Measurements from ENCODE around the gene AP3D1. TPM values are rescaled to one million over a fixed set of nuclear protein-coding genes. Genes with fewer than 3 reads are reported as not detected.

The AP3D1 gene
- total and polyA plus RNA-seq, 9 of the 15 experiments (the other 6 are each of a cell fraction or from before 2014, with no cell fraction given): 1.2 to 86.1 (median 35.9) TPM

DNA sequence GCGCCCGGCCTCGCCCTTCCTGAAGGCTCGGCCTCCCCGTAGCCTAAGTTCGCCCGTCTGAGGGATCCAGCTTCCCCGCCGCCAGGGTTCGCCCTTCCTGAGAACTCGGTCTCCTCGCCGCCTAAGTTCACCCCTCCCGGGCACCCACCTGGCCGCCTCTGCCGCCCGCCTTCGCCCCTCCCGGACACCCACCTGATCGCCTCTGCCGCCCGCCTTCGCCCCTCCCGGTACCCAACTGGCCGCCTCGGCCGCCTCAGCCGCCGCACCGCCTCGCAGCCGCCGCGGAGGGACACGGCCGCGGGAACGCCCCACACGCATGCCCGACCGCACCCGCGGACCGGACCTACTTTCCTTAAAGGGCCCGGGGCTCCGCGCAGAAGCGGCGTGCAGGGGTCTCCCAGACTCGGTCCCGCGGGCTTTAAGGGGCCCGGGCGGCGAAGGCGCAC, 55.3 kb downstream of the AP3D1 start, which contains the start of gene MOB3A (continued):
- TF ChIP-seq, protein P1, sequence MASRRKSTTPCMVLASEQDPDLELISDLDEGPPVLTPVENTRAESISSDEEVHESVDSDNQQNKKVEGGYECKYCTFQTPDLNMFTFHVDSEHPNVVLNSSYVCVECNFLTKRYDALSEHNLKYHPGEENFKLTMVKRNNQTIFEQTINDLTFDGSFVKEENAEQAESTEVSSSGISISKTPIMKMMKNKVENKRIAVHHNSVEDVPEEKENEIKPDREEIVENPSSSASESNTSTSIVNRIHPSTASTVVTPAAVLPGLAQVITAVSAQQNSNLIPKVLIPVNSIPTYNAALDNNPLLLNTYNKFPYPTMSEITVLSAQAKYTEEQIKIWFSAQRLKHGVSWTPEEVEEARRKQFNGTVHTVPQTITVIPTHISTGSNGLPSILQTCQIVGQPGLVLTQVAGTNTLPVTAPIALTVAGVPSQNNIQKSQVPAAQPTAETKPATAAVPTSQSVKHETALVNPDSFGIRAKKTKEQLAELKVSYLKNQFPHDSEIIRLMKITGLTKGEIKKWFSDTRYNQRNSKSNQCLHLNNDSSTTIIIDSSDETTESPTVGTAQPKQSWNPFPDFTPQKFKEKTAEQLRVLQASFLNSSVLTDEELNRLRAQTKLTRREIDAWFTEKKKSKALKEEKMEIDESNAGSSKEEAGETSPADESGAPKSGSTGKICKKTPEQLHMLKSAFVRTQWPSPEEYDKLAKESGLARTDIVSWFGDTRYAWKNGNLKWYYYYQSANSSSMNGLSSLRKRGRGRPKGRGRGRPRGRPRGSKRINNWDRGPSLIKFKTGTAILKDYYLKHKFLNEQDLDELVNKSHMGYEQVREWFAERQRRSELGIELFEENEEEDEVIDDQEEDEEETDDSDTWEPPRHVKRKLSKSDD (conservative IDR thresholded peaks at IDR 0.05; ENCODE audit: low read length): no peak
- TF ChIP-seq, protein P2, sequence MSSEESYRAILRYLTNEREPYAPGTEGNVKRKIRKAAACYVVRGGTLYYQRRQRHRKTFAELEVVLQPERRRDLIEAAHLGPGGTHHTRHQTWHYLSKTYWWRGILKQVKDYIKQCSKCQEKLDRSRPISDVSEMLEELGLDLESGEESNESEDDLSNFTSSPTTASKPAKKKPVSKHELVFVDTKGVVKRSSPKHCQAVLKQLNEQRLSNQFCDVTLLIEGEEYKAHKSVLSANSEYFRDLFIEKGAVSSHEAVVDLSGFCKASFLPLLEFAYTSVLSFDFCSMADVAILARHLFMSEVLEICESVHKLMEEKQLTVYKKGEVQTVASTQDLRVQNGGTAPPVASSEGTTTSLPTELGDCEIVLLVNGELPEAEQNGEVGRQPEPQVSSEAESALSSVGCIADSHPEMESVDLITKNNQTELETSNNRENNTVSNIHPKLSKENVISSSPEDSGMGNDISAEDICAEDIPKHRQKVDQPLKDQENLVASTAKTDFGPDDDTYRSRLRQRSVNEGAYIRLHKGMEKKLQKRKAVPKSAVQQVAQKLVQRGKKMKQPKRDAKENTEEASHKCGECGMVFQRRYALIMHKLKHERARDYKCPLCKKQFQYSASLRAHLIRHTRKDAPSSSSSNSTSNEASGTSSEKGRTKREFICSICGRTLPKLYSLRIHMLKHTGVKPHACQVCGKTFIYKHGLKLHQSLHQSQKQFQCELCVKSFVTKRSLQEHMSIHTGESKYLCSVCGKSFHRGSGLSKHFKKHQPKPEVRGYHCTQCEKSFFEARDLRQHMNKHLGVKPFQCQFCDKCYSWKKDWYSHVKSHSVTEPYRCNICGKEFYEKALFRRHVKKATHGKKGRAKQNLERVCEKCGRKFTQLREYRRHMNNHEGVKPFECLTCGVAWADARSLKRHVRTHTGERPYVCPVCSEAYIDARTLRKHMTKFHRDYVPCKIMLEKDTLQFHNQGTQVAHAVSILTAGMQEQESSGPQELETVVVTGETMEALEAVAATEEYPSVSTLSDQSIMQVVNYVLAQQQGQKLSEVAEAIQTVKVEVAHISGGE (CRISPR knock-in tag; IDR thresholded peaks at IDR 0.05): 0 out of 6 replicates have a peak, but pooled peaks of 1 of the 3 experiments have one; percentile 17
- TF ChIP-seq TARDBP (IDR thresholded peaks at IDR 0.05) (peak; percentile 69; the same call in 1 of the 2 replicates), NBN (IDR thresholded peaks at IDR 0.05; ENCODE audit: low read depth) (peak; percentile 83; the same call in 1 of the 2 replicates), ATF7 (IDR thresholded peaks at IDR 0.05) (peak; percentile 85), ATF1 (CRISPR knock-in tag; IDR thresholded peaks at IDR 0.05) (no peak), ATF1 (tag; IDR thresholded peaks at IDR 0.05) (peak; percentile 91), NR1H2 (CRISPR knock-in tag; IDR thresholded peaks at IDR 0.05) (0 out of 2 replicates have a peak, but pooled peaks have one; percentile 69), ERF (CRISPR knock-in tag; IDR thresholded peaks at IDR 0.05) (peak; percentile 73; the same call in 1 of the 2 replicates), BRD4 (IDR thresholded peaks at IDR 0.05) (peak; percentile 66; the same call in 1 of the 2 replicates), CCNT2 (IDR thresholded peaks at IDR 0.05; ENCODE audit: borderline replicate concordance, extremely low read depth, insufficient read length, low read depth, low read length) (peak; percentile 71), CSDE1 (IDR thresholded peaks at IDR 0.05) (no peak), KLF13 (tag; IDR thresholded peaks at IDR 0.05; ENCODE audit: borderline replicate concordance, low read depth) (peak; percentile 92), DMBX1 (CRISPR knock-in tag; IDR thresholded peaks at IDR 0.05; ENCODE audit: borderline replicate concordance) (peak; percentile 34; the same call in 1 of the 2 replicates)
- TF ChIP-seq, protein P3, sequence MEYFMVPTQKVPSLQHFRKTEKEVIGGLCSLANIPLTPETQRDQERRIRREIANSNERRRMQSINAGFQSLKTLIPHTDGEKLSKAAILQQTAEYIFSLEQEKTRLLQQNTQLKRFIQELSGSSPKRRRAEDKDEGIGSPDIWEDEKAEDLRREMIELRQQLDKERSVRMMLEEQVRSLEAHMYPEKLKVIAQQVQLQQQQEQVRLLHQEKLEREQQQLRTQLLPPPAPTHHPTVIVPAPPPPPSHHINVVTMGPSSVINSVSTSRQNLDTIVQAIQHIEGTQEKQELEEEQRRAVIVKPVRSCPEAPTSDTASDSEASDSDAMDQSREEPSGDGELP (CRISPR knock-in tag; IDR thresholded peaks at IDR 0.05; ENCODE audit: borderline replicate concordance): peak; percentile 63; the same call in 1 of the 2 replicates
- TF ChIP-seq, protein P4, sequence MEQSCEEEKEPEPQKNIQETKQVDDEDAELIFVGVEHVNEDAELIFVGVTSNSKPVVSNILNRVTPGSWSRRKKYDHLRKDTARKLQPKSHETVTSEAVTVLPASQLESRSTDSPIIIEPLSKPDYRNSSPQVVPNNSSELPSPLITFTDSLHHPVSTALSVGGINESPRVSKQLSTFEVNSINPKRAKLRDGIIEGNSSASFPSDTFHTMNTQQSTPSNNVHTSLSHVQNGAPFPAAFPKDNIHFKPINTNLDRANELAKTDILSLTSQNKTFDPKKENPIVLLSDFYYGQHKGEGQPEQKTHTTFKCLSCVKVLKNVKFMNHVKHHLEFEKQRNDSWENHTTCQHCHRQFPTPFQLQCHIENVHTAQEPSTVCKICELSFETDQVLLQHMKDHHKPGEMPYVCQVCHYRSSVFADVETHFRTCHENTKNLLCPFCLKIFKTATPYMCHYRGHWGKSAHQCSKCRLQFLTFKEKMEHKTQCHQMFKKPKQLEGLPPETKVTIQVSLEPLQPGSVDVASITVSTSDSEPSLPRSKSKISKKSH (CRISPR knock-in tag; IDR thresholded peaks at IDR 0.05): no peak
- TF ChIP-seq, protein P5, sequence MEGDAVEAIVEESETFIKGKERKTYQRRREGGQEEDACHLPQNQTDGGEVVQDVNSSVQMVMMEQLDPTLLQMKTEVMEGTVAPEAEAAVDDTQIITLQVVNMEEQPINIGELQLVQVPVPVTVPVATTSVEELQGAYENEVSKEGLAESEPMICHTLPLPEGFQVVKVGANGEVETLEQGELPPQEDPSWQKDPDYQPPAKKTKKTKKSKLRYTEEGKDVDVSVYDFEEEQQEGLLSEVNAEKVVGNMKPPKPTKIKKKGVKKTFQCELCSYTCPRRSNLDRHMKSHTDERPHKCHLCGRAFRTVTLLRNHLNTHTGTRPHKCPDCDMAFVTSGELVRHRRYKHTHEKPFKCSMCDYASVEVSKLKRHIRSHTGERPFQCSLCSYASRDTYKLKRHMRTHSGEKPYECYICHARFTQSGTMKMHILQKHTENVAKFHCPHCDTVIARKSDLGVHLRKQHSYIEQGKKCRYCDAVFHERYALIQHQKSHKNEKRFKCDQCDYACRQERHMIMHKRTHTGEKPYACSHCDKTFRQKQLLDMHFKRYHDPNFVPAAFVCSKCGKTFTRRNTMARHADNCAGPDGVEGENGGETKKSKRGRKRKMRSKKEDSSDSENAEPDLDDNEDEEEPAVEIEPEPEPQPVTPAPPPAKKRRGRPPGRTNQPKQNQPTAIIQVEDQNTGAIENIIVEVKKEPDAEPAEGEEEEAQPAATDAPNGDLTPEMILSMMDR (IDR thresholded peaks at IDR 0.05 in 2 of 3, conservative IDR thresholded peaks at IDR 0.05 in 1 of 3; ENCODE audit: insufficient read depth in 2 of 3, low read depth in 1 of 3, low read length in 3 of 3): peak; percentile 33 to 52 (median 39); a peak in 3 of 6 replicates
